Measurements from ENCODE around the gene VRK1.

The VRK1 gene

DNA sequence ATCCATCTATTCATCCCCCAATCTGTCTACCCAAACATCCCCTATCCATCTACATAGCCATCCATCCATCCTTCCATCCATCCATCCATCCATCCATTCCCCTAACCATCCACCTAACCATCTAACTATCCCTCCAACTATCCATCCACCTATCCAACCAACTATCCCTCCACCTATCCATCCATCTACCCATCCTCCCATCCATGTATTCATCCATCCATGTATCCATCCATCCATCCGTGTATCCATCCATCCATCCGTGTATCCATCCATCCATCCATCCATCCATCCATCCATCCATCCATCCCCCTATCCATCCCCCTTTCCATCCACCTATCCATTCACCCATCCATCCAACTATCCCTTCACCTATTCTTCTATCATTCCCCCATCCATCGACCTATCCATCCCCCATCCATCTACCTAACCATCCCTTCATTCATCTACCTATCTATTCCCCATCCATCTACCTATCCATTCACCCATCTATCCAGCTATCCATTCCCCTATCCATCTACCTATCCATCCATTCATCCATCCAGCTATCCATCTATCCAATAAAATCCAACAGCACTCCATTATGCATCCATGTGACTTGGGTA is 131.7 kb downstream of the VRK1 start:
- DNase-seq: no peak

GRCh38 chr14:96929950-96930349 is 132.8 kb downstream of the VRK1 start:
- no peak for DNase-seq

- DNase-seq: no peak
Observed at GRCh38 chr14:96930526-96930925, 133.3 kb downstream of the VRK1 start.
